ENCODE measurements around the gene SORBS2. TPM values are rescaled to one million over a fixed set of nuclear protein-coding genes. Genes with fewer than 3 reads are reported as not detected.
"Not testable (repeated sequence)": the region's sequence is repeated elsewhere in the genome, so short reads cannot be mapped to it uniquely, and the experiment has no call there.

SORBS2 gene
- 9.0 and 17.4 TPM in 2 replicates for total RNA-seq (2014; rRNA removed; shearing (Covaris generic))

DNA sequence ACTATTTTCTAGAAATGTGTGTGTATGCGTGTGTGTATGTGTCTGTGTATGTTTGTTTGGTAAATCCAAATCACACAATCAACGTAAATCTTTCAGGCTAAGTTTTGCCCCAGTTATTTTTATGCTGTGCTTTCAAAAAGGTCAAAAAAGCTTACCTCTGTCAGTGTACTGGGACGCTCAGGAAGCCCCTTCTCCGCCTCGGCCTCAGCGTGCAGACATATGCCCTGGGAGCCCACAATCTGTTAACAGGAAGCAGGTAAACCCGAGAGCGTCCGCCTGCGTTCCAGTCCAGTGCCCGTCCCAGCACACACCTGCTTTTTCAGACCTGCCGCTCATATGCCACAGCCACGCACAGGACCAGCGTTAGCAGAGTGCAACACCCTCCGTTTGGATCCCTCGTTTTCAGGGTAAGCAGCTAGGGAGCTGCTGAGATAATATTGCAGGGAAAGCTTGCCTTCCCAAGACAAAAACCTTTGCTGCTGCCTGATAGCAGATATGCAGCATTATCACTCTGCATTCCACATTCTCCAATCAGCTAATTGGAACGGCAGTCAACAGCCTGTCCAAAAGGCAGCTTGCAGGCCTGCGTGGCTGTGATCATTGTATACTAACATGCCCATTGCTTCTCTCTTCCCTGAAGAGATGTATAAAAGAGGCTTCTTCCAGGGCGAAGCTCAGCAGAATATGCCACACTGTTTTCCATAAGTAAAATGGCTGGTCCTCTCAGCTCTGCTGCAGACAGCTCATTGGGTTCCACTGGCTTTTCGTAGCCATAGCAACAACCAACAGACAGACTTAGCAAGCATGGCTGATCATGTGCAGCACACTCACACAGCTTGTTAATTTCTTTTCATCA, at the start of gene SORBS2:
SORBS2 (minus strand) TSS at position 686 of the 856 bp plus-strand sequence. CDS start 121,623 bp downstream, outside the sequence.
- Histone ChIP-seq H3K36me3 (no peaks in the 10 kb centered on the region), H3K27me3 (replicated peaks) (no peaks in the 10 kb centered on the region), H3K27ac (no peak within 1 kb of the TSS), H3K4me3 (no peak within 1 kb of the TSS), H3K9me3 (replicated peaks) (no peaks in the 10 kb centered on the region), H3K4me1 (replicated peaks) (no peaks in the 10 kb centered on the region)
- no peak for DNase-seq (ENCODE audit: low read depth in 1 of 2, low spot score in 2 of 2)

- DNase-seq (ENCODE audit: low read depth in 1 of 2, low spot score in 2 of 2), result peak in 1 of 2 experiments; percentile 67
- H3K4me1 ChIP-seq (replicated peaks), result peaks cover 11% of the 10 kb centered on the region
- H3K27ac ChIP-seq, result peak overlapping the region; percentile 58
- no peaks in the 10 kb centered on the region for H3K36me3 ChIP-seq
- no peaks in the 10 kb centered on the region for H3K27me3 ChIP-seq (replicated peaks)
- no peaks in the 10 kb centered on the region for H3K9me3 ChIP-seq (replicated peaks)
- no peak overlapping the region for H3K4me3 ChIP-seq
These were observed 47.1 kb upstream of the SORBS2 start for GRCh38 chr4:185859111-185859510.

- H3K36me3 ChIP-seq; H3K4me3 ChIP-seq; H3K27ac ChIP-seq; H3K9me3 ChIP-seq (replicated peaks); H3K27me3 ChIP-seq (replicated peaks); DNase-seq (ENCODE audit: low read depth in 1 of 2, low spot score in 2 of 2): not testable (repeated sequence)
- H3K4me1 ChIP-seq (replicated peaks), result peaks cover 11% of the 10 kb centered on the region
These were observed 45.6 kb upstream of the SORBS2 start for GRCh38 chr4:185857561-185857960.

DNA sequence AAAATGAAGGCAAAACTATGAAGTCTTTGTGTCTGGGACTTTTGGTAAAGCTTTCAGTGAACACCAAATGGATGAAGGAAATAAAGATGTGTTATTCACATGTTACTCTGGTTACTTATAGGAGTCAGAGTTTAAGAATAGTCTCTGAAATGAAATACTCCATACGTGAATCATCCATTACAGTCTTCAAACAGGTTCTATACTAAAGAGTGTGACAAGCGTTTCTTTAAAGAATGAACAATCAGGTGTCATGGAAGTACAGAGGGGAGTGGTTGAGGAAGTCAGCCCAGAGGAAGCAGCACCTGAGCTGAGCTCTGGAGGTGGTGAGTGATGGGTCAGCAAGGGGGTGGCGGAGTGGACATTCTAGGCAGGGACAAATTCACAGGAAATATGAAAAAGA, 41.8 kb upstream of the SORBS2 start:
- Histone ChIP-seq H3K27ac (no peak overlapping the region), H3K4me1 (replicated peaks) (peaks cover 5% of the 10 kb centered on the region; the same call in 1 of the 2 replicates), H3K4me3 (no peak overlapping the region), H3K9me3 (replicated peaks) (no peaks in the 10 kb centered on the region), H3K27me3 (replicated peaks) (no peaks in the 10 kb centered on the region), H3K36me3 (no peaks in the 10 kb centered on the region)
- DNase-seq (ENCODE audit: low read depth in 1 of 2, low spot score in 2 of 2), result no peak

DNA sequence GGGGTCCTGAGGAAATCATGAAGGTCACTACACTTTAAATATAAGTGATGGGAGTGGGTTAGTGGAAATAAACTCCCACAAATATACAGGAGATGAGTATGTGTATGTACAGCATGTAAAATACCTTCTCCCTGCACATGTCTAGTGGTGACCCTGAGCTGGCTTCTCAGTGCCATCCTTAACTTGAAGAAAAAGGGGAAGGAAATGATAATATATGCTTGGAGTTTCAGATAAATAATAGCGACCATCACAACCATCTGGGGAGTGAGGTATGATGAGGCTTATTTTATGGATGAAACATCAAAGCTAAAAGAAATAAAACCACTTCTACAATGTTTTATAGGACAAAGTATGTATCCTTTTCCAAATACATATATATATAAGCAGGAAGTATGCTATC, 41.0 kb upstream of the SORBS2 start:
- peaks cover 2% of the 10 kb centered on the region for H3K4me1 ChIP-seq (replicated peaks)
- H3K27me3 ChIP-seq (replicated peaks), result no peaks in the 10 kb centered on the region

GRCh38 chr4:185849664-185850550, 37.9 kb upstream of the SORBS2 start:
- Histone ChIP-seq H3K27ac (no peak overlapping the region), H3K36me3 (no peaks in the 10 kb centered on the region)
- no peak for DNase-seq (ENCODE audit: low read depth in 1 of 2, low spot score in 2 of 2)

More for the DNA sequence above, 41.0 kb upstream of the SORBS2 start:
- Histone ChIP-seq H3K36me3 (no peaks in the 10 kb centered on the region), H3K9me3 (replicated peaks) (no peaks in the 10 kb centered on the region), H3K27ac (no peak overlapping the region), H3K4me3 (no peak overlapping the region)
- no peak for DNase-seq (ENCODE audit: low read depth in 1 of 2, low spot score in 2 of 2)

DNA sequence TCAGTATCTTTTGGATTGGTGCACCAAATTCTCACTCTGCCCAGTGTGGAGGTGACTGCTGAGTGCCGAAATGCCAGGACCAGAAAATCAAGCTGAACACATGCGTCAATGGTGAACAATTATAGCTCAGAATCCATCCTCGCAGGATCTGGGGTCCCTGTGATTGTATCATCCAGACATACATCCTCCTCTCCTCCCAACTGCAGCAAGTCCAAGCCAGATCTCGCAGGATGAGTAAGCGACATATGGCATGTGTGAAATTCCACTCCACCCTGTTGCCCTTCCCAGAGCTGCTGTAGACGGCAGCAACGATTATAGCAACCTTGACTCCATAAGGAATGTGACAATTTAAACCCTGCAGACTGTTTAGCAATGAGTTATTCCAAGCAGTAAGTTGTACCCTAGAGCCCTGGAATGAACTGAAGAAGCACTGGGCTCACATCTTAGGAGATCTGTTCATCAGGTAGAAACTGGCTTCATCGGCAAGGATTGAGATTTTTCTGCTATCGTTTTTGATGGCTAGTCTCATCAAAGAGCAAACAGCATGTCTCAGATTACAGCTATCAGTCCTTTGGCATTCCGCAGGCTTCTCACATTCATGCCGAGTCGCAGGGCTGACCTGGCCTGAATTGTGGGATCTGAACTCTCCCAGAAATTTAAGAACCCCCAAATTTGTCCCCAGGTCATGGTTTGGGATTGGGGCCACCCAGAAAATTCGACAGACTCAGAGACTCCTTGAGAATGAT, 35.5 kb upstream of the SORBS2 start:
- H3K9me3 ChIP-seq (replicated peaks), result no peaks in the 10 kb centered on the region; the same call in 1 of the 2 replicates
- DNase-seq (ENCODE audit: low read depth in 1 of 2, low spot score in 2 of 2), result peak; percentile 57 to 68
- peaks cover 18% of the 10 kb centered on the region for H3K4me1 ChIP-seq (replicated peaks)
- H3K36me3 ChIP-seq, result no peaks in the 10 kb centered on the region
- H3K27me3 ChIP-seq (replicated peaks), result no peaks in the 10 kb centered on the region
- H3K4me3 ChIP-seq, result no peak overlapping the region
- peak overlapping the region; percentile 48 for H3K27ac ChIP-seq

More at GRCh38 chr4:185849664-185850550, 37.9 kb upstream of the SORBS2 start:
- H3K27me3 ChIP-seq (replicated peaks), result no peaks in the 10 kb centered on the region
- H3K4me3 ChIP-seq, result no peak overlapping the region
- peaks cover 18% of the 10 kb centered on the region for H3K4me1 ChIP-seq (replicated peaks)
- no peaks in the 10 kb centered on the region; the same call in 1 of the 2 replicates for H3K9me3 ChIP-seq (replicated peaks)

GRCh38 chr4:185846505-185847150, 34.6 kb upstream of the SORBS2 start:
- no peaks in the 10 kb centered on the region for H3K36me3 ChIP-seq
- DNase-seq (ENCODE audit: low read depth in 1 of 2, low spot score in 2 of 2), result no peak
- H3K9me3 ChIP-seq (replicated peaks), result no peaks in the 10 kb centered on the region; the same call in 1 of the 2 replicates
- H3K4me1 ChIP-seq (replicated peaks), result peaks cover 18% of the 10 kb centered on the region
- no peak overlapping the region for H3K4me3 ChIP-seq
- H3K27ac ChIP-seq, result peak overlapping the region; percentile 48
- H3K27me3 ChIP-seq (replicated peaks), result no peaks in the 10 kb centered on the region

GRCh38 chr4:185845966-185846365, 34.0 kb upstream of the SORBS2 start:
- H3K9me3 ChIP-seq (replicated peaks), result no peaks in the 10 kb centered on the region; the same call in 1 of the 2 replicates
- no peak overlapping the region for H3K27ac ChIP-seq
- H3K27me3 ChIP-seq (replicated peaks), result no peaks in the 10 kb centered on the region
- no peak overlapping the region for H3K4me3 ChIP-seq
- no peaks in the 10 kb centered on the region for H3K36me3 ChIP-seq
- DNase-seq (ENCODE audit: low read depth in 1 of 2, low spot score in 2 of 2), result no peak
- peaks cover 24% of the 10 kb centered on the region for H3K4me1 ChIP-seq (replicated peaks)

DNA sequence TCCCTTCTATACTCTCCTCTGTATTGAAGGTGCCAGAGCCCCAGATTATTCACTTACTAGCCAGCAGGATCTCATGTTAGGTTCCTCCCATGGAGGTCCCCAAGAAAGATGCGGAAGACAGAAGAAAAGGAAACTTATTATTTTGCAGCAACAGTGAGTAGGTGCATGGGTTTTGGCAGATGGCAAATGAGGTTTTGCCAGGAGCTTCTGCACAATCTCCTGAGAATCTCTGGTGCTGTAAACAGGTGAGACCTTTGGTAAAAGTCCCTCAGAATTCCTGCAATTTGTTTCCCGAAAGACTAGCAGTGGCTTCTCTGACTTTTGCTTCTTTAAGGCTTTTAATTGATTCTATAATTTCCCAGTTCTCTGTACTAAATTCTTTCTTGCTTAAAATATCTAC, 29.5 kb upstream of the SORBS2 start:
- H3K4me3 ChIP-seq, result no peak overlapping the region
- no peaks in the 10 kb centered on the region for H3K36me3 ChIP-seq
- no peaks in the 10 kb centered on the region for H3K27me3 ChIP-seq (replicated peaks)
- H3K9me3 ChIP-seq (replicated peaks), result no peaks in the 10 kb centered on the region; the same call in 1 of the 2 replicates
- no peak for DNase-seq (ENCODE audit: low read depth in 1 of 2, low spot score in 2 of 2)
- peak overlapping the region; percentile 96; the same call in 1 of the 2 replicates for H3K27ac ChIP-seq
- H3K4me1 ChIP-seq (replicated peaks), result peaks cover 49% of the 10 kb centered on the region

DNA sequence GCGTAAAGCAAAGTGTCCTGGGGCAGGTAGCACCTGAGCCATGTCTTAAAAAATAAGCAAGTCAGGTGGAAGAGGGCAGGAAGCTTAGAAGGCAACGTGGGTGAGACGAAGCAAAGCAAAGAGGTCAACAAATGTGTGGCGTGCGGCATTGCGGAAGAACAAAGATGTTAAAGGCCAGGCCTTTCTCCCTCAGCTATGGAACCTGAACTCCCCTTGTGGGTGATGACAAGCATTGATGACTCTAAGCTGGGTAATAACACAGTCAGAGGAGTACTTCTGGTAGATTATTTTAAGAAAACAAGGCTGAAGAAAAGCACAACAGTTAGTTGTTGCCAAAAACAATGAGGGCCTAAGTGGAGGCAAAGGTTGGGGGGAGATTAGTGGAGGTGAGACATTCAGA, 29.0 kb upstream of the SORBS2 start:
- H3K27ac ChIP-seq, result peak overlapping the region; percentile 96
- no peaks in the 10 kb centered on the region for H3K27me3 ChIP-seq (replicated peaks)
- H3K9me3 ChIP-seq (replicated peaks), result no peaks in the 10 kb centered on the region; the same call in 1 of the 2 replicates
- H3K36me3 ChIP-seq, result no peaks in the 10 kb centered on the region
- no peak for DNase-seq (ENCODE audit: low read depth in 1 of 2, low spot score in 2 of 2)
- H3K4me1 ChIP-seq (replicated peaks), result peaks cover 53% of the 10 kb centered on the region
- no peak overlapping the region for H3K4me3 ChIP-seq

- DNase-seq (ENCODE audit: low read depth in 1 of 2, low spot score in 2 of 2), result peak in 1 of 2 experiments; percentile 65
- Histone ChIP-seq H3K27ac (peak overlapping the region; percentile 96), H3K27me3 (replicated peaks) (no peaks in the 10 kb centered on the region)
These were observed 28.2 kb upstream of the SORBS2 start for GRCh38 chr4:185840201-185840600.

DNA sequence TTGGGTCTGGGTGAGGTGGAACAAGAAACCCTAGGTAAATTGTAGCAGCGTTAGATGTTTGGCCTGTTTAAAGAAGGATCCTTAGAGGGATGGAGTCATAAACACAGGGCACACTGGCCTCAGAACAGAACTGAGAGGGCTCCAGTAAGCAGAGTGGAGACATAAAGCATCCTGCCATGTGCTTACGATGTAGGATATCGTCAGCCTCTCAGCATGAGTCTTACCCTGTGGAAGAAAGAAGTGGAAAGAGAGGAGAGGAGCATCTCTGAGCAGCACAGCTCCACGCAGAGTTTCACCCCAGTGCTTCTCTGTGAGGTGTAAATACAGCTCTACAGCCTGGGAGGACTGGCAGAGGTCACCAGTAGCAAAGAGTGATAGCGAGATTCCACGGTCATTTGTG, 27.8 kb upstream of the SORBS2 start:
- Histone ChIP-seq H3K9me3 (replicated peaks) (no peaks in the 10 kb centered on the region), H3K36me3 (no peaks in the 10 kb centered on the region), H3K27me3 (replicated peaks) (no peaks in the 10 kb centered on the region), H3K4me3 (no peak overlapping the region), H3K27ac (peak overlapping the region; percentile 96), H3K4me1 (replicated peaks) (peaks cover 53% of the 10 kb centered on the region)
- DNase-seq (ENCODE audit: low read depth in 1 of 2, low spot score in 2 of 2), result no peak

More at GRCh38 chr4:185840201-185840600, 28.2 kb upstream of the SORBS2 start:
- Histone ChIP-seq H3K36me3 (no peaks in the 10 kb centered on the region), H3K9me3 (replicated peaks) (no peaks in the 10 kb centered on the region), H3K4me1 (replicated peaks) (peaks cover 53% of the 10 kb centered on the region), H3K4me3 (no peak overlapping the region)
